Measurements from ENCODE around the gene TMEM17.

The TMEM17 gene

DNA sequence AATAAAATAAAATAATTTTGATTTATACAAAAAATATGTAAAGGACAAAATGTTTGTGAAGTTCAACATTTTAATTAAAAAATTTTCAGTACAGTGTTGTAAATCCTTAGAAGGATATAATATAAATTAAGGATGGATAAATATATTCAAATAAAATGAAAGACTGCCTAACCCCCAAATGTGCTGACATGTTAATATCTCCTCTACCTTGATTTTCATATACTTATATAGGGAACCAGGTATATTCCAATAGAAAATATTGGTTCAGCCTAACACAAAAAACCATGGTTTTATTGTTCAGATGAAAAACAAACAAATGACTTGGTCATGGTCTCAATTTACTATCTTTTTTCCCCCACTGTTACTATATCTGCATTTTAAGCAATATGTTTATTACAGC is 7.3 kb downstream of the TMEM17 start:
- Histone ChIP-seq H3K79me2 (ENCODE audit: insufficient read depth, low read length) (no peaks in the 10 kb centered on the region), H2AFZ (ENCODE audit: low read depth, low read length) (no peak overlapping the region), H3K36me3 (ENCODE audit: insufficient read depth, low read length) (no peaks in the 10 kb centered on the region), H4K20me1 (ENCODE audit: insufficient read depth, low read length) (no peaks in the 10 kb centered on the region), H3K4me2 (ENCODE audit: insufficient read depth, low read length) (no peak overlapping the region), H3K9ac (ENCODE audit: low read depth, low read length) (no peak overlapping the region), H3K9me3 (ENCODE audit: insufficient read depth, low read length, severe bottlenecking) (no peaks in the 10 kb centered on the region), H3K4me3 (ENCODE audit: low read depth in 1 of 2, low read length in 2 of 2) (no peak overlapping the region), H3K27me3 (ENCODE audit: insufficient read depth, low read length, poor library complexity) (no peaks in the 10 kb centered on the region), H3K27ac (ENCODE audit: low read length) (no peak overlapping the region), H3K4me1 (ENCODE audit: insufficient read depth, low read length) (no peaks in the 10 kb centered on the region)
- TF ChIP-seq, protein P1, sequence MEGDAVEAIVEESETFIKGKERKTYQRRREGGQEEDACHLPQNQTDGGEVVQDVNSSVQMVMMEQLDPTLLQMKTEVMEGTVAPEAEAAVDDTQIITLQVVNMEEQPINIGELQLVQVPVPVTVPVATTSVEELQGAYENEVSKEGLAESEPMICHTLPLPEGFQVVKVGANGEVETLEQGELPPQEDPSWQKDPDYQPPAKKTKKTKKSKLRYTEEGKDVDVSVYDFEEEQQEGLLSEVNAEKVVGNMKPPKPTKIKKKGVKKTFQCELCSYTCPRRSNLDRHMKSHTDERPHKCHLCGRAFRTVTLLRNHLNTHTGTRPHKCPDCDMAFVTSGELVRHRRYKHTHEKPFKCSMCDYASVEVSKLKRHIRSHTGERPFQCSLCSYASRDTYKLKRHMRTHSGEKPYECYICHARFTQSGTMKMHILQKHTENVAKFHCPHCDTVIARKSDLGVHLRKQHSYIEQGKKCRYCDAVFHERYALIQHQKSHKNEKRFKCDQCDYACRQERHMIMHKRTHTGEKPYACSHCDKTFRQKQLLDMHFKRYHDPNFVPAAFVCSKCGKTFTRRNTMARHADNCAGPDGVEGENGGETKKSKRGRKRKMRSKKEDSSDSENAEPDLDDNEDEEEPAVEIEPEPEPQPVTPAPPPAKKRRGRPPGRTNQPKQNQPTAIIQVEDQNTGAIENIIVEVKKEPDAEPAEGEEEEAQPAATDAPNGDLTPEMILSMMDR (IDR thresholded peaks at IDR 0.05; ENCODE audit: borderline replicate concordance, extremely low read depth, low read length, poor library complexity, severe bottlenecking) = no peak
- TF ChIP-seq EZH2 (IDR thresholded peaks at IDR 0.05; ENCODE audit: borderline replicate concordance, low read depth, low read length, severe bottlenecking) = no peak
- DNase-seq (no peak), ATAC-seq (ENCODE audit: insufficient read depth, low read depth) (no peak)

DNA sequence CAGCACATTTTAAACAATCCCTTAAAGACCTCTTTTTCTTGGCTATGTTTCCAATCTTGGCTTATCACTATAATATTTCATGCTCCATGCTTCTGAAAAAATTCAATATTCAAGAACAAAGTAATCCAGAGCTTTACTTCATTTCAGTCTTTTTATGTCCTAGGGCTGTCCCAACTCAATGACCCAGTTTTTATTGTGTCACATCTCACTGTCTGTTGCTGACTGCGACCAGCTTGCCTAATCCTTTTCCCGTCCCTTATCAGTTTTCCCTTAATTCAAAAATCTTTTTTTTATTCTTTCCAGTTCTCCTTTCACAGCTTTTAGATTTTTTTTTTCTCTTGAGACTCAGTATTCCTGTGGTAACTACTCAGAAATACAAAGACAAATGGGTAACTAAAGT is 10.2 kb downstream of the TMEM17 start:
- TF ChIP-seq, protein P1 (IDR thresholded peaks at IDR 0.05; ENCODE audit: borderline replicate concordance, extremely low read depth, low read length, poor library complexity, severe bottlenecking) = no peak
- no peak for TF ChIP-seq EZH2 (IDR thresholded peaks at IDR 0.05; ENCODE audit: borderline replicate concordance, low read depth, low read length, severe bottlenecking)
- ATAC-seq (ENCODE audit: insufficient read depth, low read depth) = no peak
- Histone ChIP-seq H4K20me1 (ENCODE audit: insufficient read depth, low read length) (no peaks in the 10 kb centered on the region), H3K27ac (ENCODE audit: low read length) (no peak overlapping the region), H3K36me3 (ENCODE audit: insufficient read depth, low read length) (no peaks in the 10 kb centered on the region), H3K4me3 (ENCODE audit: low read depth in 1 of 2, low read length in 2 of 2) (no peak overlapping the region), H3K79me2 (ENCODE audit: insufficient read depth, low read length) (no peaks in the 10 kb centered on the region), H3K4me1 (ENCODE audit: insufficient read depth, low read length) (no peaks in the 10 kb centered on the region), H3K27me3 (ENCODE audit: insufficient read depth, low read length, poor library complexity) (no peaks in the 10 kb centered on the region), H3K9ac (ENCODE audit: low read depth, low read length) (no peak overlapping the region), H3K9me3 (ENCODE audit: insufficient read depth, low read length, severe bottlenecking) (no peaks in the 10 kb centered on the region), H3K4me2 (ENCODE audit: insufficient read depth, low read length) (no peak overlapping the region), H2AFZ (ENCODE audit: low read depth, low read length) (no peak overlapping the region)
- no peak for DNase-seq

DNA sequence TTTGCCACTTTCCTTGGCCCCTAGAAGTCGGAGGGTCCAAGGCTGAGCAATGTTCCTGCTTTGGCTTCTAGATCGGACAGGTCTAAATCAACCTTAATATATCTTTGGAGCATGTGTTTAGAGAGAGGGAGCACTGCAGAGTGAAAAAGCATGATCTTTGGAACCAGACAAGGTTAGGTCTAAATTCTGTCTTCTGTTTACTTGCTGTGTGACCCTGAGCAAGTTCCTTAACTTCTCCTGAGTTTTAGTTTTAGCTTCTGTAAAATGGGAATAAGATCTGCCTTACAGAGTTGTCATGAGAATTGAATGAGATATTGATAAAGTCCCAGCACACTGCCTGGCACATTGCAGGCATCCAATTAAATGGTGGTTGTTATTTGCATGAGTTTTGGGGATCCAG is 13.9 kb downstream of the TMEM17 start:
- H3K27me3 ChIP-seq (ENCODE audit: insufficient read depth, low read length, poor library complexity) = no peaks in the 10 kb centered on the region
- H3K36me3 ChIP-seq (ENCODE audit: insufficient read depth, low read length) = no peaks in the 10 kb centered on the region
- H3K4me3 ChIP-seq (ENCODE audit: low read depth in 1 of 2, low read length in 2 of 2) = no peak overlapping the region
- no peak overlapping the region for H3K9ac ChIP-seq (ENCODE audit: low read depth, low read length)
- H3K27ac ChIP-seq (ENCODE audit: low read length) = no peak overlapping the region
- no peak overlapping the region for H3K4me2 ChIP-seq (ENCODE audit: insufficient read depth, low read length)
- DNase-seq (no peak), ATAC-seq (ENCODE audit: insufficient read depth, low read depth) (no peak)
- H3K79me2 ChIP-seq (ENCODE audit: insufficient read depth, low read length) = no peaks in the 10 kb centered on the region
- H4K20me1 ChIP-seq (ENCODE audit: insufficient read depth, low read length) = no peaks in the 10 kb centered on the region
- TF ChIP-seq, protein P1 (IDR thresholded peaks at IDR 0.05; ENCODE audit: borderline replicate concordance, extremely low read depth, low read length, poor library complexity, severe bottlenecking) = no peak
- TF ChIP-seq EZH2 (IDR thresholded peaks at IDR 0.05; ENCODE audit: borderline replicate concordance, low read depth, low read length, severe bottlenecking) = no peak
- H2AFZ ChIP-seq (ENCODE audit: low read depth, low read length) = no peak overlapping the region
- no peaks in the 10 kb centered on the region for H3K9me3 ChIP-seq (ENCODE audit: insufficient read depth, low read length, severe bottlenecking)
- H3K4me1 ChIP-seq (ENCODE audit: insufficient read depth, low read length) = no peaks in the 10 kb centered on the region

DNA sequence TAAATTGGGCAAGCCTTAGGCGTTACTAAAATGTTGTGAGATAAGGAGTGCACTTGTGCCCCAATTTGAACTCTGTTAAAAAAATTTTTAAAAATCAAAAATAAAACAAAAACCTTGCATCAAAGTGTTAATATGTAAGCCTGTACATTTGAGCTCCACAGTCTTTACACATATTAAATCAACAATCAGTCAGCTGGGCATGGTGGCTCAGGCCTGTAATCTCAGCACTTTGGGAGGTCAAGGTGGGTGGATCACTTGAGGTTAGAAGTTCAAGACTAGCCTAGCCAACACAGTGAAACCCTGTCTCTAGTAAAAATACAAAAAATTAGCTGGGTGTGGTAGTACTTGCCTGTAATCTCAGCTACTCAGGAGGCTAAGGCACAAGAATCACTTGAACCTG is 16.3 kb downstream of the TMEM17 start:
- DNase-seq = no peak
- Histone ChIP-seq H2AFZ (ENCODE audit: low read depth, low read length) (no peak overlapping the region), H4K20me1 (ENCODE audit: insufficient read depth, low read length) (no peaks in the 10 kb centered on the region), H3K9ac (ENCODE audit: low read depth, low read length) (no peak overlapping the region), H3K27ac (ENCODE audit: low read length) (no peak overlapping the region), H3K27me3 (ENCODE audit: insufficient read depth, low read length, poor library complexity) (no peaks in the 10 kb centered on the region), H3K36me3 (ENCODE audit: insufficient read depth, low read length) (no peaks in the 10 kb centered on the region), H3K4me1 (ENCODE audit: insufficient read depth, low read length) (no peaks in the 10 kb centered on the region), H3K4me2 (ENCODE audit: insufficient read depth, low read length) (no peak overlapping the region), H3K9me3 (ENCODE audit: insufficient read depth, low read length, severe bottlenecking) (no peaks in the 10 kb centered on the region), H3K79me2 (ENCODE audit: insufficient read depth, low read length) (no peaks in the 10 kb centered on the region), H3K4me3 (ENCODE audit: low read depth in 1 of 2, low read length in 2 of 2) (no peak overlapping the region)
- TF ChIP-seq, protein P1 (IDR thresholded peaks at IDR 0.05; ENCODE audit: borderline replicate concordance, extremely low read depth, low read length, poor library complexity, severe bottlenecking) = no peak
- no peak for TF ChIP-seq EZH2 (IDR thresholded peaks at IDR 0.05; ENCODE audit: borderline replicate concordance, low read depth, low read length, severe bottlenecking)
- no peak for ATAC-seq (ENCODE audit: insufficient read depth, low read depth)
